Effector memory CD4-positive, alpha-beta T cell (primary cell): Measurements from ENCODE around the gene TMEM183A.
"Not testable (repeated sequence)": the region's sequence is repeated elsewhere in the genome, so short reads cannot be mapped to it uniquely, and the experiment has no call there.

ENCODE experiments used
- DNase-seq, 3 donors: peaks; one replicate each; pipeline ENCODE4 v3.0.0-alpha.2; 2020
- H3K27ac ChIP-seq: 2 replicates; pipeline ENCODE4 v1.7.0; 2013; ENCODE audit warnings: mild to moderate bottlenecking, low read length, moderate library complexity; ENCODE audit not compliant: insufficient read depth, poor library complexity, severe bottlenecking
- H3K27me3 ChIP-seq: replicated peaks from 2 replicates; pipeline ENCODE4 v1.7.0; 2013; ENCODE audit warnings: mild to moderate bottlenecking, low read length; ENCODE audit not compliant: insufficient read depth, control insufficient read depth, poor library complexity, severe bottlenecking
- H3K36me3 ChIP-seq: 2 replicates; pipeline ENCODE4 v1.7.0; 2013; ENCODE audit warnings: mild to moderate bottlenecking, low read length, moderate library complexity; ENCODE audit not compliant: control insufficient read depth, insufficient read depth
- H3K4me1 ChIP-seq: 2 replicates; pipeline ENCODE4 v1.7.0; 2013; ENCODE audit warnings: low read length, mild to moderate bottlenecking; ENCODE audit not compliant: control insufficient read depth, insufficient read depth, poor library complexity, severe bottlenecking
- H3K4me3 ChIP-seq: 2 replicates; pipeline ENCODE4 v1.7.0; 2013; ENCODE audit warnings: low read length, low read depth, mild to moderate bottlenecking; ENCODE audit not compliant: insufficient read depth, poor library complexity, severe bottlenecking
- H3K9me3 ChIP-seq: 2 replicates; pipeline ENCODE4 v1.7.0; 2013; ENCODE audit warnings: mild to moderate bottlenecking, low read length, moderate library complexity; ENCODE audit not compliant: control insufficient read depth

TMEM183A gene

GRCh38 chr1:203005395-203006142 lies 1.6 kb upstream of the TMEM183A start:
- H3K27me3 ChIP-seq, DNase-seq, H3K36me3 ChIP-seq, H3K27ac ChIP-seq, H3K9me3 ChIP-seq, H3K4me3 ChIP-seq: not testable (repeated sequence)
- peaks cover 11% of the 10 kb centered on the region for H3K4me1 ChIP-seq

DNA sequence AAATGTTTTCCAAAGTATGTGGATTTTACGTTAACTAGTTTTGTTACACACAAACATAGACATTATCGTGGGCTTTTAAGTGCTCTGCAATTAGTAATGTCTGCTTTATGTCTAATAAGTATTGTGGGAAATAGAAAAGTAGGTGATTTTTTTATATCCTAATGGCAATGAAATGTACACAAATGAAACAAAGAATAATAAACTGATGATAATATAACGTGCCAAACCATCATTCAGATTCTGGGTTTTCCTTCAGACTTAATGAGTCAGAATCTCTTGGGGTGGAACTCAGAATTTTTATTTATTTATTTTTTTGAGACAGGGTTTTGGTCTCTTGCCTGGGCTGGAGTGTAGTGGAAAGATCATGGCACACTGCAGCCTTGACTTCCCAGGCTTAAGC lies 2.0 kb downstream of the TMEM183A start:
- no peak overlapping the region for H3K27ac ChIP-seq
- H3K4me1 ChIP-seq = peaks cover 11% of the 10 kb centered on the region

GRCh38 chr1:203011582-203011981 lies 4.4 kb downstream of the TMEM183A start:
- Histone ChIP-seq H3K36me3 (peaks cover 57% of the 10 kb centered on the region), H3K27ac (no peak overlapping the region)

More for the DNA sequence above, 2.0 kb downstream of the TMEM183A start:
- Histone ChIP-seq H3K27me3 (no peaks in the 10 kb centered on the region), H3K4me3 (no peak overlapping the region), H3K36me3 (peaks cover 33% of the 10 kb centered on the region), H3K9me3 (no peaks in the 10 kb centered on the region)
- DNase-seq = no peak

DNA sequence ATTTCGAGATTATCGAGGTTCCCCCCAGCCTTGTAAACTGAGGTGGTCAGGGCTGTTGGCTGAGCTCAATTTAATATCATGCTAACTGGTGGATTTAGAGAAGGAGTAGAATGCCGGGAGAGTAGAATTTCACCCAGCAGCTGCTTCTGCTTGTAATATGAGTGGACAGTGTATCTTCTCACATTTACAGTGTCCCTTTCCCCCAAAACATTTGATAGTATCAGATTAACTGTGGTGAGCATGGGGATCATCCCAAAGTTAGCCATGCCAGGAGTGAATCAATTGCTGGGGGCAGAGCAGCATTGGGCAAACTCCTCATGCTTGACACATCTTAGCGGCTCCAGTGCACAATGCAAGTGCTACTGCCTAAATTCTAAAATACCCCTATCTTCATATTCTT lies 9.9 kb downstream of the TMEM183A start:
- no peaks in the 10 kb centered on the region for H3K9me3 ChIP-seq
- no peak overlapping the region for H3K27ac ChIP-seq
- DNase-seq = no peak
- H3K36me3 ChIP-seq = peaks cover 78% of the 10 kb centered on the region
- no peaks in the 10 kb centered on the region for H3K27me3 ChIP-seq
- no peak overlapping the region for H3K4me3 ChIP-seq
- no peaks in the 10 kb centered on the region for H3K4me1 ChIP-seq

More at GRCh38 chr1:203011582-203011981, 4.4 kb downstream of the TMEM183A start:
- H3K4me1 ChIP-seq = peaks cover 11% of the 10 kb centered on the region
- H3K9me3 ChIP-seq = no peaks in the 10 kb centered on the region
- H3K27me3 ChIP-seq = no peaks in the 10 kb centered on the region
- H3K4me3 ChIP-seq = no peak overlapping the region
- no peak for DNase-seq

DNA sequence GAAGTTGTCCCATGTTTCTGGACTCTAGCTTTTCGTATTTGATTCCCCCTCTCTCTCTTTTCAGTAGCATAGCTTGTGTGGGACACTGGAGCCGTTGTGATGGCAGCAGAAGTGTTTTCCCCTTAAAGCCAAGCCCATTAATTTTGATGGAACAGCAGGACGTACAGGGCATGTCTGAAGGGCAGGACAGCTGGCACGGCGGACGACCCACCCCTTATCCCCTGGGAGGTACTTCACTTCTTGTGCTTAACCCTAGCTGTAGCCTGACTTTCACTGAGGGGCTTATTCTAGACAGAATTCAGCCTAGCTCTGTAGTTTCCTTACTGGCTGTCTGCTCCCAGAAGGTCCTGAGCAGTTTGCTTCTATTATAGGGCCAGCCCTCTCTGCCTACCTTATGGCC lies 10.5 kb downstream of the TMEM183A start:
- Histone ChIP-seq H3K9me3 (no peaks in the 10 kb centered on the region), H3K36me3 (peaks cover 79% of the 10 kb centered on the region), H3K4me1 (no peaks in the 10 kb centered on the region), H3K4me3 (no peak overlapping the region), H3K27ac (no peak overlapping the region), H3K27me3 (no peaks in the 10 kb centered on the region)
- no peak for DNase-seq

DNA sequence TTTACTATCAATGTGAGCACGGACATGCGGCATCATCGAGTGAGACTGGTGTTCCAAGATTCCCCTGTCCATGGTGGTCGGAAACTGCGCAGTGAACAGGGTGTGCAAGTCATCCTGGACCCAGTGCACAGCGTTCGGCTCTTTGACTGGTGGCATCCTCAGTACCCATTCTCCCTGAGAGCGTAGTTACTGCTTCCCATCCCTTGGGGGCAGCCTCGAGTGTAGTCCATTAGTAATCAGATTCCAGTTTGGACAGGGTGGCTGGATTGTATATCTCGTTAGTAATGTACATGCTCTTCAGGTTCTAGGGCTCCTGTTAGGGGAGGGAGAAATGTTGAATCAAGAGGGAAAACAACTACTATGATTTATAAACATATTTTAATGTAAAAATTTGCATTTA lies 15.7 kb downstream of the TMEM183A start:
- H3K36me3 ChIP-seq = peaks cover 39% of the 10 kb centered on the region
- H3K9me3 ChIP-seq = not testable (repeated sequence)

GRCh38 chr1:203025686-203026030 lies 18.5 kb downstream of the TMEM183A start:
- peak overlapping the region; percentile 43 for H3K27ac ChIP-seq
- no peak for DNase-seq
- no peak overlapping the region for H3K4me3 ChIP-seq
- no peaks in the 10 kb centered on the region for H3K27me3 ChIP-seq
- H3K4me1 ChIP-seq = peaks cover 10% of the 10 kb centered on the region
- peaks cover 20% of the 10 kb centered on the region for H3K36me3 ChIP-seq
- no peaks in the 10 kb centered on the region for H3K9me3 ChIP-seq

More for the DNA sequence above, 15.7 kb downstream of the TMEM183A start:
- not testable (repeated sequence) for H3K27me3 ChIP-seq, DNase-seq, H3K27ac ChIP-seq, H3K4me1 ChIP-seq, H3K4me3 ChIP-seq

- Histone ChIP-seq H3K27ac (peak within 1 kb of the TSS; percentile 43), H3K9me3 (no peaks in the 10 kb centered on the region), H3K27me3 (no peaks in the 10 kb centered on the region), H3K4me1 (peaks cover 10% of the 10 kb centered on the region), H3K36me3 (peaks cover 16% of the 10 kb centered on the region), H3K4me3 (peak within 1 kb of the TSS; percentile 73)
- DNase-seq = peak; percentile 76 to 78 (median 77)
These were observed 19.0 kb downstream of the TMEM183A start, which contains the start of gene PPFIA4 for GRCh38 chr1:203026031-203026665. TSS of gene PPFIA4 (plus strand) at chr1:203026491. CDS start at chr1:203039009, 12,518 bp downstream.

- peak overlapping the region; percentile 42 for H3K27ac ChIP-seq
- DNase-seq = no peak
These were observed 19.8 kb downstream of the TMEM183A start for GRCh38 chr1:203026666-203027663.

More at GRCh38 chr1:203026666-203027663, 19.8 kb downstream of the TMEM183A start:
- H3K4me1 ChIP-seq = peaks cover 10% of the 10 kb centered on the region
- H3K27me3 ChIP-seq = no peaks in the 10 kb centered on the region
- H3K9me3 ChIP-seq = no peaks in the 10 kb centered on the region
- peak overlapping the region; percentile 73 for H3K4me3 ChIP-seq
- H3K36me3 ChIP-seq = peaks cover 8% of the 10 kb centered on the region
